SU-DHL-6 (cell line): ENCODE results near the gene ATP9B.

Source experiments
- H2AFZ ChIP-seq: fragments of 200-600 bp; sonication (generic); 2 replicates; pipeline ENCODE4 v1.6.1; 2014; ENCODE audit warnings: low read depth, mild to moderate bottlenecking, moderate library complexity, mixed read lengths, antibody characterized with exemption, low read length; ENCODE audit not compliant: severe bottlenecking
- H3F3A ChIP-seq: fragments of 200-600 bp; shearing (Covaris generic); 2 replicates; pipeline ENCODE4 v1.6.0; 2016; ENCODE audit warnings: antibody characterized with exemption, mild to moderate bottlenecking; ENCODE audit not compliant: insufficient read depth
- H3K27ac ChIP-seq: fragments of 200-600 bp; sonication (generic); 2 replicates; pipeline ENCODE4 v1.5.1; 2016; ENCODE audit warnings: low read depth, mild to moderate bottlenecking, low read length, moderate library complexity, mixed read lengths
- H3K27me3 ChIP-seq: fragments of 200-600 bp; sonication (generic), shearing (Covaris generic); 2 replicates; pipeline ENCODE4 v1.6.0; 2014; ENCODE audit warnings: mild to moderate bottlenecking, low read length
- H3K36me3 ChIP-seq: fragments of 200-600 bp; sonication (generic); 2 replicates; pipeline ENCODE4 v1.6.1; 2014; ENCODE audit warnings: mild to moderate bottlenecking, low read length, mixed read lengths
- H3K4me2 ChIP-seq: fragments of 300-600, 200-600 bp; shearing (Covaris generic), sonication (generic); 2 replicates; pipeline ENCODE4 v1.6.0; 2014; ENCODE audit warnings: low read length, low read depth, mild to moderate bottlenecking; ENCODE audit not compliant: poor library complexity, severe bottlenecking
- H3K4me3 ChIP-seq: fragments of 200-600 bp; sonication (generic); 2 replicates; pipeline ENCODE4 v1.5.1; 2014; ENCODE audit warnings: antibody characterized with exemption, low read length, mild to moderate bottlenecking, mixed read lengths; ENCODE audit not compliant: insufficient read depth, poor library complexity, severe bottlenecking
- H3K79me2 ChIP-seq: fragments of 200-600 bp; sonication (generic); 2 replicates; pipeline ENCODE4 v1.6.1; 2014; ENCODE audit warnings: mild to moderate bottlenecking, low read length, moderate library complexity; ENCODE audit not compliant: insufficient read depth
- H3K9ac ChIP-seq: fragments of 200-600 bp; sonication (generic); 2 replicates; pipeline ENCODE4 v1.7.0; 2014; ENCODE audit warnings: mild to moderate bottlenecking, low read length
- H3K9me2 ChIP-seq: fragments of 200-600 bp; sonication (generic); replicated peaks from 2 replicates; pipeline ENCODE4 v1.6.1; 2014; ENCODE audit warnings: low read length; ENCODE audit not compliant: insufficient read depth
- H3K9me3 ChIP-seq: fragments of 200-600 bp; sonication (generic); 2 replicates; pipeline ENCODE4 v1.6.1; 2014; ENCODE audit warnings: low read length, mixed read lengths; ENCODE audit not compliant: insufficient read depth
- H4K20me1 ChIP-seq: fragments of 200-600 bp; sonication (generic); 2 replicates; pipeline ENCODE4 v1.6.1; 2014; ENCODE audit warnings: low read depth, mild to moderate bottlenecking, antibody characterized with exemption, low read length, moderate library complexity, mixed read lengths
- CTCF ChIP-seq: fragments of 200-600 bp; sonication (generic); IDR thresholded peaks from one replicate; pipeline ENCODE4 v1.5.1; 2017; ENCODE audit warnings: antibody characterized with exemption, mild to moderate bottlenecking, low read length, moderate library complexity; ENCODE audit not compliant: insufficient read depth, poor library complexity, severe bottlenecking
- EZH2phosphoT487 ChIP-seq: fragments of 200-600 bp; sonication (generic), shearing (Covaris generic); conservative IDR thresholded peaks from 2 replicates; pipeline ENCODE4 v1.6.1; 2018; ENCODE audit warnings: mild to moderate bottlenecking, antibody characterized with exemption, low read length, moderate library complexity, mixed read lengths

The ATP9B gene

GRCh38 chr18:79248495-79249060 is 179.4 kb downstream of the ATP9B start:
- Histone ChIP-seq H3K9me2 (no peaks in the 10 kb centered on the region), H3K27me3 (no peaks in the 10 kb centered on the region), H3K9ac (no peak overlapping the region), H3K4me2 (no peak overlapping the region), H3K9me3 (no peaks in the 10 kb centered on the region), H2AFZ (no peak overlapping the region), H3F3A (no peaks in the 10 kb centered on the region), H3K27ac (no peak overlapping the region), H3K79me2 (no peaks in the 10 kb centered on the region), H3K36me3 (no peaks in the 10 kb centered on the region), H3K4me3 (no peak overlapping the region), H4K20me1 (0 out of 2 replicates have a peak, but pooled peaks cover 18% of the 10 kb centered on the region)
- no peak for TF ChIP-seq CTCF
- TF ChIP-seq EZH2phosphoT487, result no peak

GRCh38 chr18:79250301-79250981 is 181.2 kb downstream of the ATP9B start:
- no peak overlapping the region for H3K9ac ChIP-seq
- no peaks in the 10 kb centered on the region for H3F3A ChIP-seq
- no peak overlapping the region for H2AFZ ChIP-seq
- no peak overlapping the region for H3K4me3 ChIP-seq
- TF ChIP-seq EZH2phosphoT487 (no peak), CTCF (no peak)
- H3K9me2 ChIP-seq, result no peaks in the 10 kb centered on the region
- H3K27me3 ChIP-seq, result no peaks in the 10 kb centered on the region
- H3K79me2 ChIP-seq, result no peaks in the 10 kb centered on the region
- H3K9me3 ChIP-seq, result no peaks in the 10 kb centered on the region
- 0 out of 2 replicates have a peak, but pooled peaks cover 15% of the 10 kb centered on the region for H4K20me1 ChIP-seq
- H3K4me2 ChIP-seq, result no peak overlapping the region
- no peak overlapping the region for H3K27ac ChIP-seq
- H3K36me3 ChIP-seq, result no peaks in the 10 kb centered on the region

- Histone ChIP-seq H3K36me3 (no peaks in the 10 kb centered on the region), H3K9me3 (no peaks in the 10 kb centered on the region)
- TF ChIP-seq CTCF, result no peak
- TF ChIP-seq EZH2phosphoT487, result no peak
Measured at GRCh38 chr18:79251021-79251420, 181.8 kb downstream of the ATP9B start.

More at GRCh38 chr18:79251021-79251420, 181.8 kb downstream of the ATP9B start:
- H4K20me1 ChIP-seq, result 0 out of 2 replicates have a peak, but pooled peaks cover 15% of the 10 kb centered on the region
- no peaks in the 10 kb centered on the region for H3F3A ChIP-seq
- no peak overlapping the region for H3K4me3 ChIP-seq
- H2AFZ ChIP-seq, result no peak overlapping the region
- H3K79me2 ChIP-seq, result no peaks in the 10 kb centered on the region
- no peak overlapping the region for H3K27ac ChIP-seq
- no peak overlapping the region for H3K4me2 ChIP-seq
- no peak overlapping the region for H3K9ac ChIP-seq
- no peaks in the 10 kb centered on the region for H3K9me2 ChIP-seq
- no peaks in the 10 kb centered on the region for H3K27me3 ChIP-seq
